ENCODE results near the gene CA10. TPM values are rescaled to one million over a fixed set of nuclear protein-coding genes. Genes with fewer than 3 reads are reported as not detected.

CA10 gene
- total RNA-seq, 2 donors from 2014 or later = 0.22 to 0.37 TPM

- Mint-ChIP-seq H3K36me3 (ENCODE audit: low read depth) (no peaks in the 10 kb centered on the region), H3K4me1 (peaks cover 2% of the 10 kb centered on the region), H3K9me3 (peaks cover 1% of the 10 kb centered on the region), H3K4me3 (no peak overlapping the region), H3K27me3 (ENCODE audit: insufficient read depth) (peaks cover 18% of the 10 kb centered on the region), H3K27ac (no peak overlapping the region)
- WGBS, 2 experiments (ENCODE audit: insufficient coverage in 1 of 2, insufficient read length in 1 of 2) = 86 to 88% methylated on average over 3 to 5 of the region's 5 CpGs
- H3K4me1 ChIP-seq (ENCODE audit: control insufficient read depth, insufficient read depth, low read length) = no peaks in the 10 kb centered on the region
- H3K36me3 ChIP-seq (ENCODE audit: control insufficient read depth, insufficient read depth, low read length) = no peaks in the 10 kb centered on the region
- H3K27me3 ChIP-seq (ENCODE audit: control insufficient read depth, insufficient read depth, low read length, poor library complexity, severe bottlenecking) = peaks cover 70% of the 10 kb centered on the region
- no peak overlapping the region for H3K27ac ChIP-seq (ENCODE audit: low read depth, low read length)
- H3K4me3 ChIP-seq (ENCODE audit: low read length) = no peak overlapping the region
- DNase-seq = no peak
- TF ChIP-seq, protein P1, sequence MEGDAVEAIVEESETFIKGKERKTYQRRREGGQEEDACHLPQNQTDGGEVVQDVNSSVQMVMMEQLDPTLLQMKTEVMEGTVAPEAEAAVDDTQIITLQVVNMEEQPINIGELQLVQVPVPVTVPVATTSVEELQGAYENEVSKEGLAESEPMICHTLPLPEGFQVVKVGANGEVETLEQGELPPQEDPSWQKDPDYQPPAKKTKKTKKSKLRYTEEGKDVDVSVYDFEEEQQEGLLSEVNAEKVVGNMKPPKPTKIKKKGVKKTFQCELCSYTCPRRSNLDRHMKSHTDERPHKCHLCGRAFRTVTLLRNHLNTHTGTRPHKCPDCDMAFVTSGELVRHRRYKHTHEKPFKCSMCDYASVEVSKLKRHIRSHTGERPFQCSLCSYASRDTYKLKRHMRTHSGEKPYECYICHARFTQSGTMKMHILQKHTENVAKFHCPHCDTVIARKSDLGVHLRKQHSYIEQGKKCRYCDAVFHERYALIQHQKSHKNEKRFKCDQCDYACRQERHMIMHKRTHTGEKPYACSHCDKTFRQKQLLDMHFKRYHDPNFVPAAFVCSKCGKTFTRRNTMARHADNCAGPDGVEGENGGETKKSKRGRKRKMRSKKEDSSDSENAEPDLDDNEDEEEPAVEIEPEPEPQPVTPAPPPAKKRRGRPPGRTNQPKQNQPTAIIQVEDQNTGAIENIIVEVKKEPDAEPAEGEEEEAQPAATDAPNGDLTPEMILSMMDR (conservative IDR thresholded peaks at IDR 0.05) = no peak
- H3K9me3 ChIP-seq (ENCODE audit: control insufficient read depth, low read length) = no peaks in the 10 kb centered on the region
- H3K9ac ChIP-seq (ENCODE audit: extremely low read depth, low read length, poor library complexity, severe bottlenecking) = no peak overlapping the region
Measured at GRCh38 chr17:51682115-51682514, 476.4 kb downstream of the CA10 start.

- H3K4me3 ChIP-seq (ENCODE audit: low read length) = no peak overlapping the region
- Mint-ChIP-seq H3K9me3 (peaks cover 1% of the 10 kb centered on the region), H3K27ac (no peak overlapping the region)
Measured at GRCh38 chr17:51677875-51678274, 480.6 kb downstream of the CA10 start.

GRCh38 chr17:51676691-51677487, 481.6 kb downstream of the CA10 start:
- H3K4me1 Mint-ChIP-seq = no peaks in the 10 kb centered on the region
- 89% methylated on average over 3 to 5 of the region's 5 CpGs for WGBS, 2 experiments (ENCODE audit: insufficient coverage in 1 of 2, insufficient read length in 1 of 2)
- H3K27ac ChIP-seq (ENCODE audit: low read depth, low read length) = no peak overlapping the region
- no peaks in the 10 kb centered on the region for H3K9me3 ChIP-seq (ENCODE audit: control insufficient read depth, low read length)
- H3K27ac Mint-ChIP-seq = no peak overlapping the region
- peaks cover 7% of the 10 kb centered on the region for H3K27me3 Mint-ChIP-seq (ENCODE audit: insufficient read depth)
- TF ChIP-seq, protein P1 (conservative IDR thresholded peaks at IDR 0.05) = no peak
- no peak overlapping the region for H3K4me3 Mint-ChIP-seq
- H3K4me3 ChIP-seq (ENCODE audit: low read length) = no peak overlapping the region
- H3K36me3 ChIP-seq (ENCODE audit: control insufficient read depth, insufficient read depth, low read length) = no peaks in the 10 kb centered on the region
- no peaks in the 10 kb centered on the region for H3K4me1 ChIP-seq (ENCODE audit: control insufficient read depth, insufficient read depth, low read length)
- no peak overlapping the region for H3K9ac ChIP-seq (ENCODE audit: extremely low read depth, low read length, poor library complexity, severe bottlenecking)
- peaks cover 1% of the 10 kb centered on the region for H3K9me3 Mint-ChIP-seq
- H3K27me3 ChIP-seq (ENCODE audit: control insufficient read depth, insufficient read depth, low read length, poor library complexity, severe bottlenecking) = peaks cover 17% of the 10 kb centered on the region
- no peaks in the 10 kb centered on the region for H3K36me3 Mint-ChIP-seq (ENCODE audit: low read depth)
- no peak for DNase-seq

More at GRCh38 chr17:51677875-51678274, 480.6 kb downstream of the CA10 start:
- no peak overlapping the region for H3K4me3 Mint-ChIP-seq
- TF ChIP-seq, protein P1 (conservative IDR thresholded peaks at IDR 0.05) = no peak
- Histone ChIP-seq H3K36me3 (ENCODE audit: control insufficient read depth, insufficient read depth, low read length) (no peaks in the 10 kb centered on the region), H3K4me1 (ENCODE audit: control insufficient read depth, insufficient read depth, low read length) (no peaks in the 10 kb centered on the region), H3K27ac (ENCODE audit: low read depth, low read length) (no peak overlapping the region), H3K27me3 (ENCODE audit: control insufficient read depth, insufficient read depth, low read length, poor library complexity, severe bottlenecking) (peaks cover 27% of the 10 kb centered on the region), H3K9me3 (ENCODE audit: control insufficient read depth, low read length) (no peaks in the 10 kb centered on the region), H3K9ac (ENCODE audit: extremely low read depth, low read length, poor library complexity, severe bottlenecking) (no peak overlapping the region)
- H3K36me3 Mint-ChIP-seq (ENCODE audit: low read depth) = no peaks in the 10 kb centered on the region
- DNase-seq = no peak
- no peaks in the 10 kb centered on the region for H3K4me1 Mint-ChIP-seq
- 95% methylated on average over 1 of the region's 1 CpG; no CpG with 5 or more reads in 1 of the 2 experiments for WGBS, 2 experiments (ENCODE audit: insufficient coverage in 1 of 2, insufficient read length in 1 of 2)
- H3K27me3 Mint-ChIP-seq (ENCODE audit: insufficient read depth) = peaks cover 14% of the 10 kb centered on the region
